Pancreas (tissue), 10 donors: ENCODE results near the gene RDH14. TPM values are rescaled to one million over a fixed set of nuclear protein-coding genes. Genes with fewer than 3 reads are reported as not detected.

Experiments
- ATAC-seq, 4 donors: fragments of 200-7000 bp; cut with Tn5 transposase; one replicate each; pipeline versions ENCODE4 v1.8.0 to v1.9.1; 2020; ENCODE audit warnings: mild to moderate bottlenecking in 4 of 4, moderate library complexity in 4 of 4
- DNase-seq, 6 donors: peaks; one replicate each; pipeline ENCODE4 v3.0.0-alpha.2; 2020
- FAIRE-seq: peaks from 2 replicates; lab custom pipeline; 2012; peaks lifted over from hg19 to GRCh38; lab: Jason Lieb, UNC
- H3K27ac ChIP-seq, 4 donors: fragments of 200-600 bp; sonication (generic); 1 replicate in 3 of 4; 2 replicates in 1 of 4; pipeline versions ENCODE4 v1.5.0 to v1.8.0; 2020
- H3K27me3 ChIP-seq, 4 donors: fragments of 200-600 bp; one replicate each; pipeline ENCODE4 v1.8.0; 2021
- H3K36me3 ChIP-seq, 3 donors: fragments of 200-600 bp; sonication (generic) in 1 of 3; one replicate each; pipeline versions ENCODE4 v1.5.0 to v1.8.0; 2020 to 2021
- H3K4me1 ChIP-seq, 3 donors: fragments of 200-600 bp; one replicate each; pipeline ENCODE4 v1.8.0; 2021
- H3K4me3 ChIP-seq, 4 donors: fragments of 200-600 bp; sonication (generic) in 2 of 4; one replicate each; pipeline versions ENCODE4 v1.5.0 to v1.8.0; 2020 to 2021
- H3K9me3 ChIP-seq, 4 donors: fragments of 200-600 bp; one replicate each; pipeline ENCODE4 v1.8.0; 2021
- WGBS, 2 donors: extraction: QIAGEN DNeasy Blood & Tissue Kit; methylation state at CpG; one replicate each; pipeline ENCODE4 v1.1.7; 2013; 5-methylcytosine and 5-hydroxymethylcytosine counted together
- intact Hi-C, 3 donors: fragments of 100-400 bp; cut with DNase I; formaldehyde crosslinking; loops; one replicate each; pipeline versions ENCODE4 v1.11.1 to v1.14.2; 2022
- polyA plus RNA-seq, 2 donors: library from polyadenylated mRNA; stranded (reverse); fragments of 200-250 nt; gene quantifications; one replicate each; pipeline ENCODE4 v1.2.3, GENCODE V29; 2013
- total RNA-seq, 6 donors: library from RNA; stranded (reverse); fragmentation: NEBNext Ultra II Directional in 4 of 6; extraction: Animal tissue kit (Norgen Biotek cat#: 25700) in 4 of 6; gene quantifications; one replicate each; pipeline versions ENCODE4 v1.2.1 to v1.2.4, GENCODE V29; 2021 to 2023
- TF ChIP-seq, protein P1 (sequence below), 4 donors: fragments of 200-600 bp; sonication (generic) in 3 of 4; IDR thresholded peaks; one replicate each; pipeline versions ENCODE4 v1.5.0 to v1.8.0; 2021; ENCODE audit warnings: antibody characterized with exemption in 4 of 4
- donor health status: healthy with polysubstance abuse.
- donor health status: DM: no; HTN: no; CAD: no; lungs with moderate emphysema.
- donor health status: DM: no; HTN: no; CAD: no.
- donor health status: control.
- donor health status: control.
- donor health status: Bipolar disorder and iron deficiency.
- donor health status: DM: yes; HTN: yes; CAD: no.
- donor health status: DM: no; HTN: no; CAD: no.
- donor health status: DM: no; HTN: no; CAD: no.
- donor health status: DM: yes; HTN: yes; CAD: no.

The RDH14 gene
- total and polyA plus RNA-seq, 8 donors, result 8.0 to 13.6 (median 8.9) TPM

DNA sequence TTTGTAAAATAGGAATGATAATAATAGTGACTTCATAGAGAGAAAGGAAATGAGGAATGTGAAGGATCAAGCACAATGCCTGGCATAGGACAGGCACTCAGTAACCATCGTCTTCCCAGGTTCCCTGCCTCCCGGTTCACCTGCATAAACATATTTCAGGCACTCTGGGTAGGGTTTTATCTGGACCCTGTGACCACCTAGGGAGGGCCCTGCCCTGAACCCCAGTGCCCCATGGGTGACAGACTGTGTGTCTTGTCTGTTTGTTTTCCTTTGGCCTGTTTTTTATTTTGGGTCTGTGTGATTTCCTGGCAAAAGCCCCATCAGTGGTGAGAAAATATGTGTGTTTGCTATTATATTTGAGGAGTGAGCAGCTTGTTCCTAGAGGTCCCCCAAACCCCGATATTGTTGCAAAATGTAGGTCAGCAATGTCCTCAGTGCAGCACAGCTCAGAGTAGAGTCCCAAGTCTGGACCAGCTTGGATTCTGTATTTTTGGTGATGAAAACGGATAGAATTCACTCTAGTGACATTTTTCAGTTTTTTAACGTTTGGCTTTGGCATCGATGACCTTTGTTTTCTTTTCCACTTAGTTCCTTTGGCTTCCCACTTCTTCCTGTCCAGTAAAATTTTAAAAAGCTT, 38.5 kb upstream of the RDH14 start:
- peaks cover 0 to 3% (median 0%) of the 10 kb centered on the region in 3 donors for H3K4me1 ChIP-seq
- TF ChIP-seq, protein P1, sequence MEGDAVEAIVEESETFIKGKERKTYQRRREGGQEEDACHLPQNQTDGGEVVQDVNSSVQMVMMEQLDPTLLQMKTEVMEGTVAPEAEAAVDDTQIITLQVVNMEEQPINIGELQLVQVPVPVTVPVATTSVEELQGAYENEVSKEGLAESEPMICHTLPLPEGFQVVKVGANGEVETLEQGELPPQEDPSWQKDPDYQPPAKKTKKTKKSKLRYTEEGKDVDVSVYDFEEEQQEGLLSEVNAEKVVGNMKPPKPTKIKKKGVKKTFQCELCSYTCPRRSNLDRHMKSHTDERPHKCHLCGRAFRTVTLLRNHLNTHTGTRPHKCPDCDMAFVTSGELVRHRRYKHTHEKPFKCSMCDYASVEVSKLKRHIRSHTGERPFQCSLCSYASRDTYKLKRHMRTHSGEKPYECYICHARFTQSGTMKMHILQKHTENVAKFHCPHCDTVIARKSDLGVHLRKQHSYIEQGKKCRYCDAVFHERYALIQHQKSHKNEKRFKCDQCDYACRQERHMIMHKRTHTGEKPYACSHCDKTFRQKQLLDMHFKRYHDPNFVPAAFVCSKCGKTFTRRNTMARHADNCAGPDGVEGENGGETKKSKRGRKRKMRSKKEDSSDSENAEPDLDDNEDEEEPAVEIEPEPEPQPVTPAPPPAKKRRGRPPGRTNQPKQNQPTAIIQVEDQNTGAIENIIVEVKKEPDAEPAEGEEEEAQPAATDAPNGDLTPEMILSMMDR (IDR thresholded peaks at IDR 0.05), result no peak
- DNase-seq (no peak), ATAC-seq (no peak), FAIRE-seq (no peak)
- H3K36me3 ChIP-seq, result no peaks in the 10 kb centered on the region
- H3K4me3 ChIP-seq, result no peak overlapping the region
- no peaks in the 10 kb centered on the region for H3K27me3 ChIP-seq
- H3K27ac ChIP-seq, result no peak overlapping the region
- H3K9me3 ChIP-seq, result no peaks in the 10 kb centered on the region
- WGBS, 2 donors, result 78% methylated on average over 6 of the region's 6 CpGs
- intact Hi-C loops, result no loop called here

DNA sequence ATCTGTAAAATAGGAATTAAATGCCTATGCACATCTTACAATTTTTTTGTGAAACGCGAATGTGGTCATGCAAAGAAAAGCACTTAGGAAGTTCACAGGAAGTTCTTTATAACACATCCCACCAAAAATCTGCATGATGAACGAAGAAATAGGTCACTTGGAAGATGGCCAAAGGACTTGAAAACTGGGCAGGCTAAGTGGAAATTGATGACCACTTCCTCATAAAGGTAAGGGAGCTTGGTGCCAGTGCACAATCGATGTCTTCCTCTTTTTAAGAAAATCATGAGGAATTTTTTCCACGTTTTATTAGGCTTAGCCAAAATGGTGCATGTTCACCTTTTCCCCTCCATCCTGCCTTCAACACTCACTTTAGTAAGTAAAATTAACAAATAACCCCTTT, 37.2 kb upstream of the RDH14 start:
- ATAC-seq (no peak), DNase-seq (no peak), FAIRE-seq (no peak)
- Histone ChIP-seq H3K4me3 (no peak overlapping the region), H3K36me3 (no peaks in the 10 kb centered on the region), H3K9me3 (no peaks in the 10 kb centered on the region), H3K27ac (no peak overlapping the region), H3K27me3 (no peaks in the 10 kb centered on the region), H3K4me1 (no peaks in the 10 kb centered on the region)
- intact Hi-C loops, result no loop called here
- TF ChIP-seq, protein P1 (IDR thresholded peaks at IDR 0.05), result no peak
- 72 to 81% methylated on average over 5 of the region's 5 CpGs for WGBS, 2 donors

DNA sequence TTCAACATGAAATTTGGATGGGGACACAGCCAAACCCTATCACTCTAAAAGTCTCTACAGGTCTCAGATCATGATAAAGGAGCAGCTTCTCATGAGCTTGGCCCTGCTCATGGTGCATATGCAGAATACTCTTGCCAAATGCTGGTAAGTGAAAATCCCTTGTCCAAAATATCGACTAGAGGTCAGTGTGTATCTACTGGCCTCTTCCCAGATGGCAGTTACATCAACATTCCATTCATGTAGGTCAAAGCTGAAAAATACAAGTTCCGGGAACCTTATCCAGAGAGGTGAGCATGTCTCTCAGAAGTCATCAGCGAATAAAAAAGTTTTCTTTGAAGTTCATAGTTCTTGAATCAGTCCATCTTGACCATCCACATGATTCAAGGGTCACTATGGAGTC, 36.5 kb upstream of the RDH14 start:
- no peak overlapping the region for H3K27ac ChIP-seq
- 90 to 92% methylated on average over 3 of the region's 3 CpGs for WGBS, 2 donors
- no peaks in the 10 kb centered on the region for H3K36me3 ChIP-seq
- no peaks in the 10 kb centered on the region for H3K27me3 ChIP-seq
- H3K4me3 ChIP-seq, result no peak overlapping the region
- H3K4me1 ChIP-seq, result no peaks in the 10 kb centered on the region
- DNase-seq, result no peak
- H3K9me3 ChIP-seq, result no peaks in the 10 kb centered on the region
- FAIRE-seq, result no peak
- TF ChIP-seq, protein P1 (IDR thresholded peaks at IDR 0.05), result no peak
- ATAC-seq, result no peak
- intact Hi-C loops, result no loop called here

DNA sequence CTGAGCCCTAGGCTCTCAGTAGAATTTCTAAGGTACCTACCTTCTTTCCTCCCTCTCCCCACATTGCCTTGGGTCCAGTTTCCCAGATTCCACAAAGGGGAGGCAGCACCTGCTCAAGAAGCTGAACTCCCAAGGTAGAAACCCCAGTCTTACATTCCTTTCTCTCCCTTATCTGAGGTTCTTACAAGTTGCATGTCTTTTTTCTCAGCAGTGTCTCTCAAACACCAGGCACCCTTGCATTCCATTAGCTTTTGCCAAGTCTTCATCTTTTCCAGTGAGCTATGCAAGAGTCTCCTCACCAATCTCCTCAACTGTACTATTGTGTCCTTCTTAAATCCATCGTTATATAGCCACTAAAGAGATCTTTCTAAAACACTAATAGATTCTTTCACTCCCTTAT, 33.0 kb upstream of the RDH14 start:
- TF ChIP-seq, protein P1 (IDR thresholded peaks at IDR 0.05), result no peak
- FAIRE-seq, result no peak
- DNase-seq, result no peak
- Histone ChIP-seq H3K9me3 (no peaks in the 10 kb centered on the region), H3K36me3 (no peaks in the 10 kb centered on the region), H3K4me3 (no peak overlapping the region), H3K27ac (no peak overlapping the region), H3K4me1 (no peaks in the 10 kb centered on the region), H3K27me3 (no peaks in the 10 kb centered on the region)
- 90 to 92% methylated on average over 1 of the region's 1 CpG for WGBS, 2 donors
- ATAC-seq, result no peak
- intact Hi-C loops, result no loop called here

DNA sequence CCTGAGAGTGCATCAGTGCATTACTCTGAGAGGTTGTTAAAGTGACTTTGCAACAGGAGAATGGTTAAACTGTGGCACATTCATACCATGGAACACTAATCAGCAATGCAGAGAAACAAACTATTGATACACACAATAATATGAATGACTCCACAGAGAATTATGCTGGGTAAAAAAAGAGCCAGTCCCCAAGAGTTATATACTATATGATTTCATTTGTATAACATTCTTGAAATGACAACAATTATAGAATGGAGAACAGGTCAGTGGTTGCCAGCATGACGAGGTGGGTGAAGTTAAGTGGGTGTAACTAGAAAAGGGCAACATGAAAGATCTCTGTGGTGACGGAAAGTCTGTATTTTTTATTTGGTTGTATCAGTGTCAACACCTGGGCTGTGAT, 31.9 kb upstream of the RDH14 start:
- no peak for DNase-seq
- H3K4me1 ChIP-seq, result no peaks in the 10 kb centered on the region
- H3K27ac ChIP-seq, result no peak overlapping the region
- ATAC-seq, result no peak
- no peak overlapping the region for H3K4me3 ChIP-seq
- no peaks in the 10 kb centered on the region for H3K27me3 ChIP-seq
- 93 to 95% methylated on average over 2 of the region's 2 CpGs for WGBS, 2 donors
- no peak for FAIRE-seq
- intact Hi-C loops, result no loop called here
- no peaks in the 10 kb centered on the region for H3K9me3 ChIP-seq
- TF ChIP-seq, protein P1 (IDR thresholded peaks at IDR 0.05), result no peak
- no peaks in the 10 kb centered on the region for H3K36me3 ChIP-seq
